Kidney epithelial cell (primary cell): ENCODE results near the gene TIMP2. TPM values are rescaled to one million over a fixed set of nuclear protein-coding genes. Genes with fewer than 3 reads are reported as not detected.

Experiments
- DNase-seq: peaks from one replicate; pipeline ENCODE4 v3.0.0-alpha.2; 2010; ENCODE audit warnings: low read depth
- H3K27me3 ChIP-seq: 2 replicates; pipeline ENCODE4 v1.6.0; 2011; ENCODE audit warnings: low read length; ENCODE audit not compliant: control insufficient read depth, insufficient read depth
- H3K36me3 ChIP-seq: 2 replicates; pipeline ENCODE4 v1.5.1; 2011; ENCODE audit warnings: low read length; ENCODE audit not compliant: control insufficient read depth, insufficient read depth
- H3K4me3 ChIP-seq: 2 replicates; pipeline ENCODE4 v1.5.1; 2011; ENCODE audit warnings: low read depth, mild to moderate bottlenecking, control low read depth, low read length
- total RNA-seq: library from RNA; depleted of rRNA; stranded (reverse); fragments of >200 nt; gene quantifications from 2 replicates; pipeline ENCODE4 v1.2.3, GENCODE V29; 2015
- TF ChIP-seq, protein P1 (sequence below): IDR thresholded peaks from 2 replicates; pipeline ENCODE4 v1.5.1; 2011; ENCODE audit warnings: mild to moderate bottlenecking, moderate library complexity, low read length, control low read depth, inconsistent platforms; ENCODE audit not compliant: insufficient read depth, poor library complexity, severe bottlenecking

TIMP2 gene
- total RNA-seq, 1 donor from 2014 or later: 130 TPM

DNA sequence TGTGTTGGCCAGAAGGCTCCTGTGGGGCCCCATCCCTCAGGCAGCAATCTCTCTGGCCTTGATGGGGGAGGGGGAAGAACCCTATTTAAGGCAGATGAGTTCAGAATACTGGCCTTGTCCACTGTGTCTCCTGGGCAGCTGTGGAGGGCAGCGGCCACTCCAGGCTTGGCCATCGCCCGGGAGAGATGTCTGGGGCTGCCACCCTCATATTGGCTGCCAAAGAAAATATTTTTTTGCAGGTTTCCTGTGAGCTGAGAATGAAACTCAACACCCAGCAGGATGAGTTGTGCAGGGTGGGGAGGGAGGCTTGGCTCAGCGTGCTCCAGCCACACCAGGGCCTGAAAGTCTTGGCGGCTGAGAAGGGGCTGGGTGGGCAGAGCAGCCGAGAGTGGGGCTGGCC, 14.4 kb upstream of the TIMP2 start:
- H3K36me3 ChIP-seq: no peaks in the 10 kb centered on the region
- TF ChIP-seq, protein P1, sequence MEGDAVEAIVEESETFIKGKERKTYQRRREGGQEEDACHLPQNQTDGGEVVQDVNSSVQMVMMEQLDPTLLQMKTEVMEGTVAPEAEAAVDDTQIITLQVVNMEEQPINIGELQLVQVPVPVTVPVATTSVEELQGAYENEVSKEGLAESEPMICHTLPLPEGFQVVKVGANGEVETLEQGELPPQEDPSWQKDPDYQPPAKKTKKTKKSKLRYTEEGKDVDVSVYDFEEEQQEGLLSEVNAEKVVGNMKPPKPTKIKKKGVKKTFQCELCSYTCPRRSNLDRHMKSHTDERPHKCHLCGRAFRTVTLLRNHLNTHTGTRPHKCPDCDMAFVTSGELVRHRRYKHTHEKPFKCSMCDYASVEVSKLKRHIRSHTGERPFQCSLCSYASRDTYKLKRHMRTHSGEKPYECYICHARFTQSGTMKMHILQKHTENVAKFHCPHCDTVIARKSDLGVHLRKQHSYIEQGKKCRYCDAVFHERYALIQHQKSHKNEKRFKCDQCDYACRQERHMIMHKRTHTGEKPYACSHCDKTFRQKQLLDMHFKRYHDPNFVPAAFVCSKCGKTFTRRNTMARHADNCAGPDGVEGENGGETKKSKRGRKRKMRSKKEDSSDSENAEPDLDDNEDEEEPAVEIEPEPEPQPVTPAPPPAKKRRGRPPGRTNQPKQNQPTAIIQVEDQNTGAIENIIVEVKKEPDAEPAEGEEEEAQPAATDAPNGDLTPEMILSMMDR: no peak
- no peaks in the 10 kb centered on the region for H3K27me3 ChIP-seq
- DNase-seq: no peak
- H3K4me3 ChIP-seq: no peak overlapping the region

DNA sequence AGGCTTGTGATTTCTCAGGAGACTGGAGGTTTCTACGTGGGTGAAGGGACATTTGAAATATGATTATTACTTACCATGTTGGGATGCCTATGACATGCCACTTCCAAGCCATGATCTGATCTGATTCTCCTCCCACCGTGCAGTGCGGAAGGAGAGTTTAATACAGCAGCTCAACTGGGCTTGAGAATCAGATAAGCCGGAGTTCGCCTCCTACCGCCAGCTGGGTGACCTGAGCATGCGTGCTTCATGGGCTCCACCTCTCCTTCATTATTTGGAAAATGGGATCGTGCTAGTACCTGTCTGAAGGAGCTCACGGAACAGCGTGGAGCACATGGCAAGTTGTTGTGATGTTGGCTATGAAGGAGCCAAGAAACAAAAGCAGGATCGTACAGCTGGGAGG, 12.4 kb upstream of the TIMP2 start:
- H3K4me3 ChIP-seq: no peak overlapping the region
- no peak for DNase-seq
- no peaks in the 10 kb centered on the region for H3K36me3 ChIP-seq
- H3K27me3 ChIP-seq: no peaks in the 10 kb centered on the region
- TF ChIP-seq, protein P1: no peak

DNA sequence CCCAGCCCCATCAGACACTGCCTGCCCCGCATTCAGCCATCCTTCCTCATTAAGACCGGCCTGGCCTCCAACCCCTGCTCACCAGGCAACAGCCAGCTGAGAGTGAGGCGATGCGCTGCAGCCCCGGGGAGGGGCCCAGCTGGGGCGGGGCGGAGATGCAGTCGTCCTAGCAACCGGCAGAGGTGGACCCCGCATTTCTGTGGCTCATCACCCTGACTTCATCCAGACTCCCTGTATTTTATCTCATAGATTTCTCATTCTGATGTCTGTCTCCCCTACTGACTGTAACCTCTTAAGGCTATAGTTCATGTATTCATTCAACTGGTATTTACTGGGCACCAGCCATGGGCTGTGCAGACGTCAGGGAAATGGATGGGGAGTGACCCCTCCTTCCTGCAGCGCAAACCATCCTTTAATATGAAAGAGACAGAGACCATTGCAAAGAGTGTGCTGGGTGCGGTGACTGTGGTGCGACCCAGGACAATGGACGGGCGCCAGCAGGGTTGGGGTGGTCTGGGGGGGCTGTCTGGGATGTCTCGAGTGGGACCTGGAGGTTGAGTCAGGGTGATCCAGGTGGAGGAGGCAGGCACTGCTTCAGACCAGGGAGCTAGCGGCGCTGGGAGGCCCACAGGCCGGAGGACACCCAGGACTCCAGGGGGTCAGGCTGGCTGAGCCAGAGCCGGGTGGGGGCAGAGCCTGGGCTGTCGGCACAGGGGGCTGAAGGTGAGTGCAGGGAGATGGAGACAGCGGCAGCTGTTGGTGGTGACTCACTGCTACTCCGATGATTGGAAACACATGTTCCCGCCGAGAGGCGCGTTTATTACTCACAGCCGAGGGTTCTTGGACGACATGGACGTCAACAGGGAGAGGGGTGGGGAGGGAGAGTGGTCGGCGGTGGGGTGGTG, 10.5 kb upstream of the TIMP2 start:
- H3K27me3 ChIP-seq: no peaks in the 10 kb centered on the region
- TF ChIP-seq, protein P1: no peak
- H3K4me3 ChIP-seq: no peak overlapping the region
- H3K36me3 ChIP-seq: no peaks in the 10 kb centered on the region
- DNase-seq: peak; percentile 80

DNA sequence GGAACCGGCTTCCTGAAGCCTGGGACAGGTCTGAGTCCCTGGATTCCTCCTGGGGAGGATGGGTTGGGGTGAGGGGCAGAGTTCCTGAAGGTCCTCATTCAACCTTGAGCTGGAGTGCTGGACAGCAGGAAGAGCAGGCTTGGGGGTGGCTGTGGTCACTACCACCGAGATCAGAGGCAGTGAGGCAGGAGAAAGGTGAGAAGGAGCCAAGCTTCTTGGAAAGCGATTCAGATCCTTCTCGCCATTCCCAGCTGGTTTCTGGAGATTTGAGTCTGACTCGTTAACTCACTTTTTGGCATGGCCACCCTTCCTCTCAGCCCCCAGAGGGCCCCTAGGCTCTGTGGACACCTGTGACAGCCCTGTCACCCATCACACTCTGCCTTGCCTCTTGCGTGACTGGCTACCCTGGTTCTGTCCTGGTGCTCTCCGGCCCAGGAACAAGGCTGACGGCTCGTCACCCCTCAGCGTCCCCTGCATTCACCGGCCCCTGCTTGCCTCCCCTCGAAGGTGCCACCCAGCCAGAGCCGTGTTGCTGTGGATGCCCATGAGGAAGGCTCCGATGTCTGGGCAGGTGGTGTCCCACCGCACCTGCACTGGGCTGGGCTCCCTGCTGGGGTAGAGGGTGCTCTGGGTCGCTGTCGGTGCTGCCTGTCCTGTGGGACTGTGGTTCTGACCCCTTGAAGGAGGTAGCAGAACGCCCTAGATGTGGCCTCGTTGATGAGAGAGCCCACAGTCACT, 9.7 kb upstream of the TIMP2 start:
- H3K4me3 ChIP-seq: no peak overlapping the region
- TF ChIP-seq, protein P1: no peak
- no peaks in the 10 kb centered on the region for H3K27me3 ChIP-seq
- DNase-seq: no peak
- no peaks in the 10 kb centered on the region for H3K36me3 ChIP-seq

DNA sequence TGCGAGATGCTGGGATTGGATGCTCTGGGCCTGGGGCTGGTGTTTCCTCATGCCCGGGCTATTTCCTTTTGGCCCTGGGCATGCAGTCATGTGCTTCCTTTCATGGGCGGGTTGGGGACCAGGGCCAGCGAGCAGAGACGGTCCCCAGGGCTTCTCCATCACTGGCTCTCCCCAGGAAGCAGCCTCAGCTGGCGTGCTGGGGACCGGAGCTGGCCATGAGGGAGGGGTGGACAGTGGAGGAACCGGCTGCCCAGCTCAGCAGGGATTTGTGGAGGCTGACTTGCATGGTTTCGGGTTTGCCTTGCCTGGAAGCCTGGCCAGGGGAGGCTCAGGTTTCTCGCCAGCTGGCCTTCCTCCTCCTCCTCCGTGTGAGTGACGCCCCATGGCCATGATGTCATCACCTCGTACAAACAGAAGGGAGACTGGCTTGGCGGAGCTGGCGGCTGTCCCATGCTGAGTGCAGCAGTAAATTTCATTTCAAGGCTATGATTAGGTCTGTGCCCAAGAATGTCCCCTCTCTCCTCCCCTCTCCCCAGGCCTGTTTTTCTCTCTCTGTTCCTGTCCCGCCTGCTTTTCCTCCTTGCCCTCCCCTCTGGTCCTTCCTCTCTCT, 8.9 kb upstream of the TIMP2 start:
- TF ChIP-seq, protein P1: no peak
- no peaks in the 10 kb centered on the region for H3K36me3 ChIP-seq
- H3K27me3 ChIP-seq: no peaks in the 10 kb centered on the region
- no peak overlapping the region for H3K4me3 ChIP-seq
- peak; percentile 85 for DNase-seq
